Measurements from ENCODE around the gene TNFRSF21. TPM values are rescaled to one million over a fixed set of nuclear protein-coding genes. Genes with fewer than 3 reads are reported as not detected.

The TNFRSF21 gene
- total and polyA plus RNA-seq, 2 of the 8 experiments (the other 6 are each of a cell fraction or from before 2014, with no cell fraction given): 16.4 to 52.7 TPM

GRCh38 chr6:47267301-47267700 is 42.4 kb downstream of the TNFRSF21 start:
- no peak overlapping the region for H2AFZ ChIP-seq (ENCODE audit: low read length)
- H3K4me2 ChIP-seq (ENCODE audit: insufficient read depth in 1 of 2, low read depth in 2 of 2, low read length in 2 of 2): no peak overlapping the region
- no peak overlapping the region for H2BK20ac ChIP-seq (ENCODE audit: low read length)
- peaks cover 0 to 18% (median 3%) of the 10 kb centered on the region in 4 experiments; a peak in 1 of 8 replicates for H3K36me3 ChIP-seq (ENCODE audit: control insufficient read depth in 2 of 4, insufficient read depth in 4 of 4, low read length in 3 of 4)
- H3K9ac ChIP-seq (replicated peaks in 1 of 4; ENCODE audit: extremely low read depth in 1 of 4, low read depth in 3 of 4, low read length in 3 of 4): no peak overlapping the region; a peak in 1 of 7 replicates
- H3K23me2 ChIP-seq (ENCODE audit: low read depth, low read length): no peaks in the 10 kb centered on the region; the same call in 1 of the 2 replicates
- no peak overlapping the region for H2BK120ac ChIP-seq (replicated peaks; ENCODE audit: low read depth, low read length)
- peaks cover 0 to 4% (median 0%) of the 10 kb centered on the region in 4 experiments; a peak in 3 of 7 replicates for H3K4me1 ChIP-seq (replicated peaks in 1 of 4; ENCODE audit: control insufficient read depth in 3 of 4, insufficient read depth in 4 of 4, low read length in 3 of 4)
- H3K4me3 ChIP-seq (ENCODE audit: extremely low read depth in 1 of 4, insufficient read depth in 2 of 4, low read depth in 3 of 4, low read length in 4 of 4): no peak overlapping the region
- H3K9me3 ChIP-seq (ENCODE audit: insufficient read depth in 2 of 2, low read depth in 1 of 2, low read length in 1 of 2): no peaks in the 10 kb centered on the region
- H3K79me1 ChIP-seq (ENCODE audit: low read depth, low read length): peaks cover 5% of the 10 kb centered on the region; the same call in 1 of the 2 replicates
- CTCF ChIA-PET (ENCODE audit: partially characterized antibody): no interaction called here
- no peak overlapping the region for H3K18ac ChIP-seq (ENCODE audit: extremely low read depth, low read length)
- H3K79me2 ChIP-seq (ENCODE audit: control insufficient read depth in 1 of 2, insufficient read depth in 2 of 2, low read length in 2 of 2): peaks cover 0 to 64% of the 10 kb centered on the region in 2 experiments; a peak in 2 of 4 replicates
- no peak overlapping the region for H2AK5ac ChIP-seq (ENCODE audit: low read depth, low read length)
- no peak overlapping the region for H3K14ac ChIP-seq (ENCODE audit: insufficient read length)
- no peak overlapping the region for H2BK15ac ChIP-seq (ENCODE audit: low read length)
- no peak overlapping the region for H3K4ac ChIP-seq (replicated peaks; ENCODE audit: insufficient read length, low read depth, low read length)
- FAIRE-seq: no peak
- no peak overlapping the region for H3K23ac ChIP-seq (ENCODE audit: insufficient read length)
- no peak overlapping the region for H2BK5ac ChIP-seq (ENCODE audit: low read depth, low read length)
- H3K27me3 ChIP-seq (replicated peaks in 1 of 4; ENCODE audit: control insufficient read depth in 3 of 4, extremely low read depth in 1 of 4, insufficient read depth in 3 of 4, low read length in 3 of 4): no peaks in the 10 kb centered on the region
- no peak for DNase-seq (ENCODE audit: low read depth in 1 of 2, low spot score in 2 of 2)
- peaks cover 9 to 10% of the 10 kb centered on the region in 2 experiments for H4K20me1 ChIP-seq (replicated peaks in 1 of 2; ENCODE audit: control insufficient read depth in 1 of 2, insufficient read depth in 2 of 2, low read length in 2 of 2)
- no peak overlapping the region for H3K27ac ChIP-seq (ENCODE audit: low read depth, low read length)
- no peak overlapping the region for H3K56ac ChIP-seq (replicated peaks; ENCODE audit: insufficient read length, low read depth, low read length)
- POLR2A ChIA-PET (ENCODE audit: partially characterized antibody): interaction anchor here (0.9 kb wide), 1 partner anchor 10 kb away, joined by 3 read pairs; no protein-coding TSS in a partner anchor
- H4K91ac ChIP-seq (replicated peaks; ENCODE audit: insufficient read length, low read length): no peak overlapping the region
- WGBS, 2 experiments (ENCODE audit: extremely low coverage in 1 of 2, insufficient coverage in 1 of 2, insufficient read length in 1 of 2, insufficient replicate concordance in 2 of 2, low coverage in 1 of 2, low lambda C conversion rate in 2 of 2, missing lambda C conversion rate in 1 of 2): 89% methylated on average over 6 of the region's 6 CpGs; no CpG with 5 or more reads in 1 of the 2 experiments
- TF ChIP-seq CREB1 (IDR thresholded peaks at IDR 0.05): no peak
- no peak for TF ChIP-seq RFX5 (IDR thresholded peaks at IDR 0.05; ENCODE audit: borderline replicate concordance, low read depth, low read length)
- TF ChIP-seq BACH1 (IDR thresholded peaks at IDR 0.05; ENCODE audit: low read length): no peak
- TF ChIP-seq TAF1 (IDR thresholded peaks at IDR 0.05; ENCODE audit: low read depth, low read length): no peak
- TF ChIP-seq PHF8 (conservative IDR thresholded peaks at IDR 0.05; ENCODE audit: low read depth, low read length): no peak
- TF ChIP-seq SP2 (IDR thresholded peaks at IDR 0.05; ENCODE audit: low read length): no peak
- no peak for TF ChIP-seq SIX5 (IDR thresholded peaks at IDR 0.05; ENCODE audit: low read depth, low read length)
- TF ChIP-seq TAF7 (optimal IDR thresholded peaks at IDR 0.05; ENCODE audit: borderline replicate concordance, low read depth, low read length): no peak
- no peak for TF ChIP-seq TBP (IDR thresholded peaks at IDR 0.05; ENCODE audit: low read depth, low read length)
- TF ChIP-seq RNF2 (IDR thresholded peaks at IDR 0.05; ENCODE audit: borderline replicate concordance, low read depth, low read length, missing control alignments, poor library complexity, severe bottlenecking): no peak
- TF ChIP-seq HDAC6 (IDR thresholded peaks at IDR 0.05; ENCODE audit: low read depth, low read length): no peak
- TF ChIP-seq, protein P1, sequence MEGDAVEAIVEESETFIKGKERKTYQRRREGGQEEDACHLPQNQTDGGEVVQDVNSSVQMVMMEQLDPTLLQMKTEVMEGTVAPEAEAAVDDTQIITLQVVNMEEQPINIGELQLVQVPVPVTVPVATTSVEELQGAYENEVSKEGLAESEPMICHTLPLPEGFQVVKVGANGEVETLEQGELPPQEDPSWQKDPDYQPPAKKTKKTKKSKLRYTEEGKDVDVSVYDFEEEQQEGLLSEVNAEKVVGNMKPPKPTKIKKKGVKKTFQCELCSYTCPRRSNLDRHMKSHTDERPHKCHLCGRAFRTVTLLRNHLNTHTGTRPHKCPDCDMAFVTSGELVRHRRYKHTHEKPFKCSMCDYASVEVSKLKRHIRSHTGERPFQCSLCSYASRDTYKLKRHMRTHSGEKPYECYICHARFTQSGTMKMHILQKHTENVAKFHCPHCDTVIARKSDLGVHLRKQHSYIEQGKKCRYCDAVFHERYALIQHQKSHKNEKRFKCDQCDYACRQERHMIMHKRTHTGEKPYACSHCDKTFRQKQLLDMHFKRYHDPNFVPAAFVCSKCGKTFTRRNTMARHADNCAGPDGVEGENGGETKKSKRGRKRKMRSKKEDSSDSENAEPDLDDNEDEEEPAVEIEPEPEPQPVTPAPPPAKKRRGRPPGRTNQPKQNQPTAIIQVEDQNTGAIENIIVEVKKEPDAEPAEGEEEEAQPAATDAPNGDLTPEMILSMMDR (IDR thresholded peaks at IDR 0.05; ENCODE audit: control extremely low read depth in 1 of 3, insufficient read depth in 1 of 3, low read depth in 1 of 3, low read length in 3 of 3): no peak
- no peak overlapping the region for H4K8ac ChIP-seq (ENCODE audit: extremely low read depth, insufficient read depth, low read length)
- H2BK12ac ChIP-seq (ENCODE audit: low read depth, low read length): no peak overlapping the region
- H4K5ac ChIP-seq (ENCODE audit: insufficient read length, low read depth, low read length): no peak overlapping the region
